ENCODE measurements around the gene SLC22A17. TPM values are rescaled to one million over a fixed set of nuclear protein-coding genes. Genes with fewer than 3 reads are reported as not detected.
"Not testable (repeated sequence)": the region's sequence is repeated elsewhere in the genome, so short reads cannot be mapped to it uniquely, and the experiment has no call there.

SLC22A17 gene
- 65.1 TPM for polyA plus RNA-seq (2013, experiment 1 of 2)
- 49.2 TPM for polyA plus RNA-seq (2013, experiment 2 of 2)

DNA sequence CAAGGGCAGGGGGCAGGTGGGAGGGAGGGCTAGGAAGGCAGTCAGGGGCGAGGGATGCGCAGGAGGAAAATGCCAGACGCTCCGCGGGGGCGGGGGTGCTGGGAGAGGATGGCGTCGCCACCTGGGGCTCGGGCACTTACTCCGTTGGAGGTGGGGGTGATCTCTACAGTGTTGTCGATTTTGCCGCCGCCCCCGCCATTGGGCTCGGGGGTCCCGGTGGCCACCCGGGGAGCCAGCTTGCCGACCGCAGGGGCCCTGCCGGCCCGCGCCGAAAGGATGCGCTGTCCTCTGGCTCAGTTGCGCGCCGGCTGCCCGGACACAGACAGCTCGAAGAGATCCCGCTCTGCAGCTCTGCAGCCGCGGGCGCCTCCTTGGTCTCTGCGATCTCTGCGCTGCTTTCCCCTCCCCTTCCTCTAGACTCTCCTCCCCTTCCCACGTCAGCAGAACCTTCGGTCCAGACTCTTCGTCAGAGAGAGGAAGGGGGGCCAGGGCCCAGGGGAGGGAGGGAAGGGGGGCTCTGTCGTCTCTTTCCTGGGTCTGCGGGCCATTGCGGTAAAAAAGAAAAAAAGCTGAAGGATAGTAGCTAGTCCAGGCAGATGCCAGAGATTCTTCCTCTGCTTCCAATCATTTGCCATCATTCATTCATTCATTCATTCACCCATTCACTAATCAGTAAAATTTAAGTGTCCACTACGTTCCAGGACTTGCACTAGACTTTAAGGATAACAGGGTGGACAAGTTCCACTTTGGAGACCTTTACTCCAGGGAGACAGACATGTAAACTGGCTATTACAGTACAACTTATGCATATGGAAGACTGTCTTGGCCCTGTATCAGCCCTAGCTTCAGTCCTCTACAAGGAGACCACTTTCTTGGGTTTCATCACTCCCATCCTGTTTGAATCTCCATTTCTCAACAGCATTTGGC is at the start of gene SLC22A17:
SLC22A17 (minus strand) TSS at position 382 of the 927 bp plus-strand sequence.
- H3K4me1 ChIP-seq (ENCODE audit: control insufficient read depth, insufficient read depth, low read length, poor library complexity, severe bottlenecking), result no peaks in the 10 kb centered on the region
- H3K4me3 ChIP-seq (ENCODE audit: extremely low read depth, insufficient read depth, low read length, poor library complexity, severe bottlenecking), result peak within 1 kb of the TSS; percentile 76
- peak within 1 kb of the TSS; percentile 45 for H3K27ac ChIP-seq (ENCODE audit: low read depth, low read length, severe bottlenecking)
- 3 to 4% methylated on average over 23 to 25 of the region's 42 CpGs for WGBS, 2 experiments (ENCODE audit: insufficient coverage in 2 of 2)
- H3K9me3 ChIP-seq (ENCODE audit: control insufficient read depth, low read length), result no peaks in the 10 kb centered on the region
- peaks cover 20% of the 10 kb centered on the region for H3K36me3 ChIP-seq (ENCODE audit: control insufficient read depth, insufficient read depth, low read length)

DNA sequence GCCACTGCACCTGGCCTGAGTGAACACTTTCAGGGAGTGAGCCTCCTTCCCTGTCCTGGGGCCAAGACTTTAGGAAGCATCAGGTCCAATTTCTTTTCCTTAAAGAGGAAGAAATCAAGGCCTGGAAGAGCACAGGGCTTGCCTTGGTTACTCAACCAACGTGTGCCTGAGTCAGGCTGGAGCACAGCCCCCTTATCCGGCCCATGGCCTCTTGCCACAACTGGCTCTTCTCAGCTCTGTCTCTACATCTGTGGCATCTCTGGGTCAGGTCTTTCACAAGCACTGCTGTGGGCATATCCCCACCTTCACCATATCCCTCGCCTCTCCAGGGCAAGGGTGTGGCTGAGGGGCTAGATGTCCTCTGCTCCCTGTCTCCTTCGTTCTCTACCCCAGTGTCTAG is 48.6 kb upstream of the SLC22A17 start:
- Histone ChIP-seq H3K9me3 (ENCODE audit: control insufficient read depth, low read length) (no peaks in the 10 kb centered on the region), H3K27ac (ENCODE audit: low read depth, low read length, severe bottlenecking) (no peak overlapping the region), H3K4me1 (ENCODE audit: control insufficient read depth, insufficient read depth, low read length, poor library complexity, severe bottlenecking) (peaks cover 2% of the 10 kb centered on the region), H3K36me3 (ENCODE audit: control insufficient read depth, insufficient read depth, low read length) (no peaks in the 10 kb centered on the region), H3K4me3 (ENCODE audit: extremely low read depth, insufficient read depth, low read length, poor library complexity, severe bottlenecking) (no peak overlapping the region)
- WGBS, 2 experiments (ENCODE audit: insufficient coverage in 2 of 2), result 90 to 96% methylated on average over 3 to 4 of the region's 4 CpGs

DNA sequence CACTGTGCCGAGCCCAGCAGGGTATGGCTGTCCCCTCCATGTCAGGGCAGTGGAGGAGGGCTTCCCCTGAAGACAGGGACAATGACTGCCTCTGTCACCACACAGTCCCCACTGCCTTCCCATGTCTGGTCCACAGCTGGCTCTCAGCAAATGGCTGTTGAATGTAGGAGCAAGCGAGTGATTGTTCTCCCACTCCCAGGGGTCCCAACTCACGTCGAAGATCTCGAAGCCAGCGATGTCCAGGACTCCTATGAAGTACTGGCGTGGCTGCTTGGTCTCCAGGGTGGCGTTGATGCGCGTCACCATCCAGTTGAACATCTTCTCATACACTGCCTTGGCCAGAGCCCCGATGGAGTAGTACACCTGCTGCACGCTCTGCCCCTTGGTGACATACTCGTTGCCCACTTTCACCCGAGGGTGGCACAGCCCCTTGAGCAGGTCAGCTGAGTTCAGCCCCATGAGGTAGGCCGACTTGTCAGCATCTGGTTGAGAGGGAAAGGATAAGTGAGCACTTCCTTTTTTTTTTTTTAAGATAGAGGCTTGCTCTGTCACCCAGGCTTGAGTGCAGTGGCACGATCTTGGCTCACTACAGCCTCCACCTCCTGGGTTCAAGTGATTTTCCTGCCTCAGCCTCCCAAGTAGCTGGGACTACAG is 47.9 kb upstream of the SLC22A17 start:
- not testable (repeated sequence) for H3K36me3 ChIP-seq (ENCODE audit: control insufficient read depth, insufficient read depth, low read length); H3K27ac ChIP-seq (ENCODE audit: low read depth, low read length, severe bottlenecking); H3K4me1 ChIP-seq (ENCODE audit: control insufficient read depth, insufficient read depth, low read length, poor library complexity, severe bottlenecking); H3K9me3 ChIP-seq (ENCODE audit: control insufficient read depth, low read length); H3K4me3 ChIP-seq (ENCODE audit: extremely low read depth, insufficient read depth, low read length, poor library complexity, severe bottlenecking)
- 89 to 97% methylated on average over 14 to 16 of the region's 16 CpGs for WGBS, 2 experiments (ENCODE audit: insufficient coverage in 2 of 2)

DNA sequence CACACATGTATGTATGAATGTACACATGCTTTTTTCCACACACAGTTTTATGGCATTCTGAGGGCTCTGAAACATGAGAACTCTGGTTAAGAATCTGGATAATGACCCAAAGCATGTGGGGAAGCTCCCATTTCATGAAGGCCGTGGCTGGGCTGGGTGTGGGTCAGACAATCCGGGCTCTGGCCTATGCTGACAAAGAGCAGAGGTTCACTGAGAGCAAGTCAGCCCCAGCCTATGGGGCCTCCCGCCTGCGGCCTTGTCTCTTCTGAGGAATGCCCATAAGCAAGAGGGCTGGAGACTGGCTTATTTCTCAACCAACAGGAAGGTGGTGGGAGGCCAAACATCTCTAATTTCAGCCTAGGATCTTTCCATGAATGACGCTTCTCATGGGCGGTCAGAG is 46.9 kb upstream of the SLC22A17 start:
- no peak overlapping the region for H3K4me3 ChIP-seq (ENCODE audit: extremely low read depth, insufficient read depth, low read length, poor library complexity, severe bottlenecking)
- H3K9me3 ChIP-seq (ENCODE audit: control insufficient read depth, low read length), result no peaks in the 10 kb centered on the region
- H3K36me3 ChIP-seq (ENCODE audit: control insufficient read depth, insufficient read depth, low read length), result no peaks in the 10 kb centered on the region
- WGBS, 2 experiments (ENCODE audit: insufficient coverage in 2 of 2), result 83 to 88% methylated on average over 3 to 4 of the region's 6 CpGs
- peaks cover 2% of the 10 kb centered on the region for H3K4me1 ChIP-seq (ENCODE audit: control insufficient read depth, insufficient read depth, low read length, poor library complexity, severe bottlenecking)
- peak overlapping the region; percentile 10 for H3K27ac ChIP-seq (ENCODE audit: low read depth, low read length, severe bottlenecking)

DNA sequence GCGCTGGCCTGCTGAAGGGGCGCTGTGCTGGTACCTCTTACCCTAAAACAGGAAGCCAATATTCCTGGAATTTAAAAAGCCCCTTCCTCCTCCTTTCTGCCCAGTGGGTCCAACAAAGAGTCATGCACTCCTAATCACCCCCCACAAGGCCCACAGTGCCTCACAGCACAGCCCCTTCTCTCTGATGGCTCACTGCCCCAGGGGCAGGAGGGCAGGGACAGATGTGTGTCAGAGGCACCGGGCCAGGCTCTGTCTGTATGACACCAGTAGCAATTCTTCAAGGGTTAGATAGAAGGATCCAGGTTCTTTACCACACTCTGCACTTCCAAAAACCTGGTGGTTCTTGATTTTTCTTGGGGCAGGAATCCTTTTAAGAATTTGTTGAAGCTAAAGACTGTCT is 46.4 kb upstream of the SLC22A17 start:
- Histone ChIP-seq H3K27ac (ENCODE audit: low read depth, low read length, severe bottlenecking) (peak overlapping the region; percentile 10), H3K4me3 (ENCODE audit: extremely low read depth, insufficient read depth, low read length, poor library complexity, severe bottlenecking) (no peak overlapping the region)
- WGBS, 2 experiments (ENCODE audit: insufficient coverage in 2 of 2), result 95 to 100% methylated on average over 2 to 3 of the region's 3 CpGs

DNA sequence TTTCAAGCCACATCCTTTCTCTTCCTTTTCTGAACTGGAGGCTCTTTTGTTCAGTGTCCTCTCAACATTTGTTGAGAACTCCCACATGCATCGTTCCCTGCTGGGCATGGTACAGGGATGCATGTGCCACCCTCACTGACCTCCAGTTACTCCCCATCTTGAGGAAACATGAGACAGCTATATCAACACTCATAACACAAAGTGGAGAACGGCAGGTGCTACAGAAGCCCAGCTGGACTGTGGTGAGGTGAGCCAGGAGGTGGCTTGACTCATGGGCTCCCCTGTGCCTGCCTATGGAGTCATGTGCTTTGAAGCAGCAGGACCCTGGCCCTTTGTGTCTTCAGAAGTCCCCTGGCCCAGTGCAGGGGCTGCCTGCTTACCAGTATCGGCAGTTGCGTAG is 45.7 kb upstream of the SLC22A17 start:
- Histone ChIP-seq H3K9me3 (ENCODE audit: control insufficient read depth, low read length) (no peaks in the 10 kb centered on the region), H3K36me3 (ENCODE audit: control insufficient read depth, insufficient read depth, low read length) (no peaks in the 10 kb centered on the region), H3K27ac (ENCODE audit: low read depth, low read length, severe bottlenecking) (no peak overlapping the region), H3K4me3 (ENCODE audit: extremely low read depth, insufficient read depth, low read length, poor library complexity, severe bottlenecking) (no peak overlapping the region), H3K4me1 (ENCODE audit: control insufficient read depth, insufficient read depth, low read length, poor library complexity, severe bottlenecking) (peaks cover 2% of the 10 kb centered on the region)
- WGBS, 2 experiments (ENCODE audit: insufficient coverage in 2 of 2), result 100% methylated on average over 2 to 3 of the region's 4 CpGs

More for the DNA sequence above, 46.4 kb upstream of the SLC22A17 start:
- no peaks in the 10 kb centered on the region for H3K9me3 ChIP-seq (ENCODE audit: control insufficient read depth, low read length)
- H3K36me3 ChIP-seq (ENCODE audit: control insufficient read depth, insufficient read depth, low read length), result no peaks in the 10 kb centered on the region
- H3K4me1 ChIP-seq (ENCODE audit: control insufficient read depth, insufficient read depth, low read length, poor library complexity, severe bottlenecking), result peaks cover 2% of the 10 kb centered on the region

DNA sequence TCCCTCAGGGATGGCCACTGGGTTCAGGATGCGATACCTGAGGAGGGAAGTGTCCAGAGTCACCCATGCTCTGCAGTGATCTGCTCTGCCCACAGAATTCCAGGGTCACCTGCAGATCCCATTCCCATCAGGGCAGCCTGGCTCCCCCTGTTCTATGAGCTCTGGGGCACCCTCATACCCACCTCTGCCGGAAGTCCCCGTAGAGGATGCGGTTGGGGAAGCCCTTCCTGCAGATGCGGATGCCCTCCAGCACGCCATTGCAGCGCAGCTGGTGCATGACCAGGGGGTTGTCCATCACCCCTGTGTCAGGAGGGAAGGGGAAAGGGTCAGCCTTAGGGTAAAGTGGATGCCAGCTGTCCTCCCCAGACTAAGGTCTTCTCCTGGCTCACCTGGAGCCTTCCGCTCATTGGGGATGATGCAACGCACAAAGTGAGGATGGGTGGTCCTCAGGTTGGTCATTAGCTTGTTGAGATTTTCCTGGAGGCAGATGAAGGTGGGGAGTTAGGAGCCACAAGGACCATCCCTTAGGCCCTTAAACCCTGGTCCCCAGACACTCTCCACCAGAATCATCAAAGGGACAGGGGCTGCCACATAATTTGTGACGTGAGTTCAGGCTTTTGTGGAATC is 44.2 kb upstream of the SLC22A17 start:
- 88 to 98% methylated on average over 6 of the region's 10 CpGs for WGBS, 2 experiments (ENCODE audit: insufficient coverage in 2 of 2)
- H3K27ac ChIP-seq (ENCODE audit: low read depth, low read length, severe bottlenecking), result no peak overlapping the region
- H3K36me3 ChIP-seq (ENCODE audit: control insufficient read depth, insufficient read depth, low read length), result no peaks in the 10 kb centered on the region
- H3K4me1 ChIP-seq (ENCODE audit: control insufficient read depth, insufficient read depth, low read length, poor library complexity, severe bottlenecking), result peaks cover 2% of the 10 kb centered on the region
- no peak overlapping the region for H3K4me3 ChIP-seq (ENCODE audit: extremely low read depth, insufficient read depth, low read length, poor library complexity, severe bottlenecking)
- no peaks in the 10 kb centered on the region for H3K9me3 ChIP-seq (ENCODE audit: control insufficient read depth, low read length)

DNA sequence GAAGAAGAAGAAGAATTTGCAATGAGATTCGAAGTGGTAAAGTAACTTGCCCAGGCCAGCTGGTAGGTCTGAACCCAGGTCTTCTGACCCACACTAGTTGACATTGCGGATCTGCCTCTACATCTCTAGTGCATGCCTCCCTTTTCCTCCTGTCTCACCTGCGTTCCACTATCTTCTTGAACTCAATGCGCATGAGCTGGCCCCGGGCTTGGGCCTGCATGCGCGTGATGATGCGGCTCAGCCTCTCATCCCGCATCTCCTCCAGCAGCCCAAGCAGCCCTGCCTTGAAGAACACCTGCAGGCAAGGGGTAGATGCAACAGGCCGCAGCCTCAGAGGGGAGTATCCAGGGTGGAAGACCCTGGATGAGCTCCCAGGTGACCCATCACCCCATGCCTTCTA is 43.4 kb upstream of the SLC22A17 start:
- Histone ChIP-seq H3K9me3 (ENCODE audit: control insufficient read depth, low read length) (no peaks in the 10 kb centered on the region), H3K36me3 (ENCODE audit: control insufficient read depth, insufficient read depth, low read length) (no peaks in the 10 kb centered on the region), H3K4me3 (ENCODE audit: extremely low read depth, insufficient read depth, low read length, poor library complexity, severe bottlenecking) (no peak overlapping the region), H3K27ac (ENCODE audit: low read depth, low read length, severe bottlenecking) (no peak overlapping the region), H3K4me1 (ENCODE audit: control insufficient read depth, insufficient read depth, low read length, poor library complexity, severe bottlenecking) (peaks cover 2% of the 10 kb centered on the region)
- WGBS, 2 experiments (ENCODE audit: insufficient coverage in 2 of 2), result 87 to 95% methylated on average over 7 to 9 of the region's 10 CpGs

DNA sequence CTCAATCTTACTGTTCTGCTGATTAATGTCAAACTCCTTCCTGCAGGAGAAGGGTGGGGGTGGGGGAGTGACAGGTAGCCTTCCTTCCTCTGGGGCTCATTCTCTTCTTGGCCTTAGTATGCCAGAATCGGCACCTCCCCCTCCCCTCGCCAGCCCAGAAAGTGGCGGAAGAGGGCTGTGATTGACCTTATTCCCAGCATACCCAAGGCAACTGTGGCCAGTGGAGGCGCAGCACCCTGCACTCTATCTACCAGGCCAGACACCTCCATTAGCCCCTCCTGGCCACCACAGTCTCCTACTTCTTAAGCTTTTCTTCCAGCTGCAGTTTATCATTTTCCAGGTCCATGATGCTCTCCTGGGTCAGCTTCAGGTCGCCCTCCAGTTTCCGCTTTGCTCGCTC is 39.9 kb upstream of the SLC22A17 start:
- 85 to 88% methylated on average over 4 to 5 of the region's 7 CpGs for WGBS, 2 experiments (ENCODE audit: insufficient coverage in 2 of 2)
- no peaks in the 10 kb centered on the region for H3K36me3 ChIP-seq (ENCODE audit: control insufficient read depth, insufficient read depth, low read length)
- H3K4me3 ChIP-seq (ENCODE audit: extremely low read depth, insufficient read depth, low read length, poor library complexity, severe bottlenecking), result no peak overlapping the region
- H3K4me1 ChIP-seq (ENCODE audit: control insufficient read depth, insufficient read depth, low read length, poor library complexity, severe bottlenecking), result no peaks in the 10 kb centered on the region
- H3K9me3 ChIP-seq (ENCODE audit: control insufficient read depth, low read length), result no peaks in the 10 kb centered on the region
- no peak overlapping the region for H3K27ac ChIP-seq (ENCODE audit: low read depth, low read length, severe bottlenecking)

DNA sequence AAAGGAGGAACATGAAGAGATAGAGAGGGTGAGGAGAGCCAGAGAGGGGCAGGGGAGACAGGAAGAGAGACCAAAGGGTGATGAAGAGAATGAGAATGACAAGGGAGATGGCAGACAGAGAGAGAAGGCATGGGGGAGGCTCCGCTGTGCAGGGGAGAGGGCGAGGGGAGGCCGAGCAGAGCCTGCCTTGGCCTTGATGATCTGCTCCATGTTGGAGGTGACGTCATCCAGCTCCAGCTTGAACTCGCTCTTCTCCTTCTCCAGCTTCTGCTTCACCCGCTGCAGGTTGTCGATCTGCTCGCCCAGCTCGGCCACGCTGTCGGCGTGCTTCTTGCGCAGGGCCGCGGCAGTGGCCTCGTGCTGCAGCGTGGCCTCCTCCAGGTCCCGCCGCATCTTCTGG is 37.2 kb upstream of the SLC22A17 start:
- WGBS, 2 experiments (ENCODE audit: insufficient coverage in 2 of 2), result 80% methylated on average over 1 of the region's 19 CpGs; no CpG with 5 or more reads in 1 of the 2 experiments
- not testable (repeated sequence) for H3K4me1 ChIP-seq (ENCODE audit: control insufficient read depth, insufficient read depth, low read length, poor library complexity, severe bottlenecking); H3K4me3 ChIP-seq (ENCODE audit: extremely low read depth, insufficient read depth, low read length, poor library complexity, severe bottlenecking); H3K27ac ChIP-seq (ENCODE audit: low read depth, low read length, severe bottlenecking); H3K36me3 ChIP-seq (ENCODE audit: control insufficient read depth, insufficient read depth, low read length); H3K9me3 ChIP-seq (ENCODE audit: control insufficient read depth, low read length)

Data from mesodermal cell (in vitro differentiated cells).